Colonic mucosa (tissue), 4 donors: ENCODE measurements around the gene TRUB1. TPM values are rescaled to one million over a fixed set of nuclear protein-coding genes. Genes with fewer than 3 reads are reported as not detected.

ENCODE experiments used
- DNase-seq: peaks from one replicate; pipeline ENCODE4 v3.0.0-alpha.2; 2020
- H3K27ac ChIP-seq: fragments of 200-600 bp; one replicate; pipeline ENCODE4 v1.8.0; 2021
- H3K27me3 ChIP-seq: fragments of 200-600 bp; one replicate; pipeline ENCODE4 v1.8.0; 2021
- H3K36me3 ChIP-seq: fragments of 200-600 bp; one replicate; pipeline ENCODE4 v1.8.0; 2021
- H3K4me1 ChIP-seq: fragments of 200-600 bp; one replicate; pipeline ENCODE4 v1.8.0; 2021; ENCODE audit warnings: mild to moderate bottlenecking
- H3K4me3 ChIP-seq: fragments of 200-600 bp; one replicate; pipeline ENCODE4 v1.8.0; 2021
- H3K9ac ChIP-seq, 2 donors: one replicate each; pipeline ENCODE4 v1.7.0; 2013; ENCODE audit warnings: control low read depth in 2 of 2, low read depth in 2 of 2, low read length in 2 of 2
- H3K9me3 ChIP-seq: fragments of 200-600 bp; one replicate; pipeline ENCODE4 v1.8.0; 2021
- intact Hi-C: fragments of 100-400 bp; cut with DNase I; formaldehyde crosslinking; loops from one replicate; pipeline ENCODE4 v1.14.1; 2022
- total RNA-seq, 2 donors: library from RNA; stranded (reverse); fragmentation: NEBNext Ultra II Directional in 1 of 2; extraction: Animal tissue kit (Norgen Biotek cat#: 25700) in 1 of 2; gene quantifications; one replicate each; pipeline ENCODE4 v1.2.1, GENCODE V29; 2021
- TF ChIP-seq, protein P1 (sequence below): fragments of 200-600 bp; IDR thresholded peaks from one replicate; pipeline ENCODE4 v1.8.0; 2022; ENCODE audit warnings: antibody characterized with exemption, mild to moderate bottlenecking
- donor health status: healthy.
- donor health status: DM: no; HTN: no; CAD: no.
- donor health status: DM: no; HTN: no; CAD: no.

The TRUB1 gene
- total RNA-seq, 2 donors from 2014 or later, result 15.1 to 20.3 TPM

DNA sequence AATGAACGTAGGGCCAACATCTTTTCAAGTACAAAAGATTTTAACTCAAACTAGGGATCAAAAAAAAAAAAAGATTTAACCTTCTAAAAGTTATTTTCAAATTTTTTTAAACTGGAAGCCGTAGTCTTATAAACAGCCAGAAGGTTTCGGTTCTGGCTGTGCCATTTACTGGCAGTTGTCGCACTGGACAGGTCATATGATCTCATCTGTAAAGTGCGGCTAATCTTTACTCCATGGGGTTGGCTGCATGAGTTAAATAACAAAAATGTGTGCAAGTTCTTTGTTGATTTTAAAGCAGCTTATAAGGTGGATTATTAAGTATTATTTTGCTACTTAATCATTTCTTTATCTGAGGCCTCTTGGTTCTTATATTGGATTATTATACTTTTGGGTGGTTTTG, 36.6 kb downstream of the TRUB1 start:
- Histone ChIP-seq H3K27me3 (no peaks in the 10 kb centered on the region), H3K4me1 (no peaks in the 10 kb centered on the region), H3K9me3 (no peaks in the 10 kb centered on the region), H3K27ac (no peak overlapping the region), H3K36me3 (no peaks in the 10 kb centered on the region), H3K4me3 (no peak overlapping the region), H3K9ac (no peak overlapping the region)
- TF ChIP-seq, protein P1, sequence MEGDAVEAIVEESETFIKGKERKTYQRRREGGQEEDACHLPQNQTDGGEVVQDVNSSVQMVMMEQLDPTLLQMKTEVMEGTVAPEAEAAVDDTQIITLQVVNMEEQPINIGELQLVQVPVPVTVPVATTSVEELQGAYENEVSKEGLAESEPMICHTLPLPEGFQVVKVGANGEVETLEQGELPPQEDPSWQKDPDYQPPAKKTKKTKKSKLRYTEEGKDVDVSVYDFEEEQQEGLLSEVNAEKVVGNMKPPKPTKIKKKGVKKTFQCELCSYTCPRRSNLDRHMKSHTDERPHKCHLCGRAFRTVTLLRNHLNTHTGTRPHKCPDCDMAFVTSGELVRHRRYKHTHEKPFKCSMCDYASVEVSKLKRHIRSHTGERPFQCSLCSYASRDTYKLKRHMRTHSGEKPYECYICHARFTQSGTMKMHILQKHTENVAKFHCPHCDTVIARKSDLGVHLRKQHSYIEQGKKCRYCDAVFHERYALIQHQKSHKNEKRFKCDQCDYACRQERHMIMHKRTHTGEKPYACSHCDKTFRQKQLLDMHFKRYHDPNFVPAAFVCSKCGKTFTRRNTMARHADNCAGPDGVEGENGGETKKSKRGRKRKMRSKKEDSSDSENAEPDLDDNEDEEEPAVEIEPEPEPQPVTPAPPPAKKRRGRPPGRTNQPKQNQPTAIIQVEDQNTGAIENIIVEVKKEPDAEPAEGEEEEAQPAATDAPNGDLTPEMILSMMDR, result no peak
- intact Hi-C loops, result no loop called here
- DNase-seq, result no peak

DNA sequence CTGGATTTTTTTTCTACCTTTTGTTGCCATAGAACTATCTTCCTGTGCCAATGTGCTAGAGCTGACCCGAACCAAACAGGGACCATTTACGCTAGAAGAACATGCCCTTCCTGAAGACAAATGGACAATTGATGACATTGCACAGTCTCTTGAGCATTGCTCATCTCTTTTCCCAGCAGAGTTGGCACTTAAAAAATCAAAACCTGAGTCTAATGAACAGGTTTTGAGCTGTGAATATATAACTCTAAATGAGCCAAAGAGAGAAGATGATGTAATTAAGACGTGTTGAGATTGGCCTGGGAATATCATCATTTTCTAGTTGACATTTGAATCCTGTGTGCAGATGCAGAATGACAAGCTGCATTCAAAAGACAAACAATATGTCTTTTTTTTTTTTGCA, 37.1 kb downstream of the TRUB1 start:
- Histone ChIP-seq H3K9ac (no peak overlapping the region), H3K27me3 (no peaks in the 10 kb centered on the region), H3K4me3 (no peak overlapping the region), H3K9me3 (no peaks in the 10 kb centered on the region), H3K27ac (no peak overlapping the region), H3K36me3 (no peaks in the 10 kb centered on the region), H3K4me1 (no peaks in the 10 kb centered on the region)
- TF ChIP-seq, protein P1, result no peak
- DNase-seq, result no peak
- intact Hi-C loops, result no loop called here

DNA sequence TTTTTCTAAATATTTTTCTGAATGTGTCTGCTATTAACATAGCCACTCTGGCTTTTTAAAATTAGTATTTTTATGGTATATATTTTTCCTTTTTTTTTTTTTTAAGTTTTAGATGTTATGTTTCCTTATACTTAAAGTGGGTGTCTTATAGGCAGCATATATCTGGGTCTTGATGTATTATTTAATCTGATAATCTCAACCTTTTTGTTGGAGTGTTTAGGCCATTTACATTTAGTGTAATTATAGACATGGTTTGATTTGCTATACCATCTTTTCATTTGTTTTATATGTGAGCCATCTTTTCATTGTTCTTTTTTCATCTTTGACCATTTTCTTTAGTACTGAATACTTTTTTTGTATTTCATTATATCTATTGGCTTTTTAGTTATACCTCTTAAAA, 45.0 kb downstream of the TRUB1 start:
- Histone ChIP-seq H3K4me3 (no peak overlapping the region), H3K27me3 (no peaks in the 10 kb centered on the region), H3K27ac (no peak overlapping the region), H3K9ac (no peak overlapping the region), H3K9me3 (no peaks in the 10 kb centered on the region), H3K36me3 (no peaks in the 10 kb centered on the region), H3K4me1 (no peaks in the 10 kb centered on the region)
- intact Hi-C loops, result no loop called here
- TF ChIP-seq, protein P1, result no peak
- DNase-seq, result no peak

DNA sequence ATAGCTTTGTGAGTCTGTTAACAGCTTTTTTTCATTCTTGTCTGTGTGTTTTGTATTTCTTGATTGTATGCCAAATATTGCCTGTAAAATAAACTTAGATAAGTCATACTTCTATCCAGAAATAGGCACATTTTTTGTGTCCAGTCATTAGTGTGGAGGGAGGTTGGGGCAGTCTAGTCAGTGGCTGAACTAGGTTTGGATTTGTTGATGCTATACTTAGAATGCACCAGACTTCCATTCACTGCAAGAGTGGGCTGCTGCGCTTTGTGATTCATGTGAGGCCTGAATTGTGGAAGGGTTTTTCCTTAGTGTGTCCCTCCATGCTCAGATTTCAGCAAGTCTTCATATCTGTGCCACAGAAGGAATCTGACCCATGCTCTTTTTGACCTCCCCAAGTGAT, 50.0 kb downstream of the TRUB1 start:
- TF ChIP-seq, protein P1, result no peak
- Histone ChIP-seq H3K9ac (no peak overlapping the region), H3K27me3 (no peaks in the 10 kb centered on the region), H3K27ac (no peak overlapping the region), H3K4me3 (no peak overlapping the region), H3K36me3 (no peaks in the 10 kb centered on the region), H3K9me3 (no peaks in the 10 kb centered on the region), H3K4me1 (no peaks in the 10 kb centered on the region)
- intact Hi-C loops, result no loop called here
- DNase-seq, result no peak

DNA sequence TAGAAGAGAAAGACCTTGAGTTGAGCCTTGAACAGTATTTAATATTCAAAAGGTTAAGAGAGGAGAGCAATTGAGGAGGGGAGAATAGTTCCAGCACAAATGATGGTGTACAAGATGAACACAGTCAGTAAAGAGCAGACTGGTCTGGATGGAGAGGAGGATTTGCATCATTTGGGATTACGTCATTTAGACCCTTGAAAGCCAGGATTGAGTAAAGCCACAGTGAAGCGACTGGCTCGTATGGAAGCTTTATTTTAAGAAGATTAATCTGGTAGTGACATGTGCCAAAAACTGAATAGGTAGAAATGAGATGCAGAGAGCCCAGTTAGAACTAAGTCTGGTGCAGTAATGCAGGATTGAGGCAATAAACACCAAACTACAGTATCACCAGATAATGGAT, 52.6 kb downstream of the TRUB1 start:
- DNase-seq, result no peak
- H3K9me3 ChIP-seq, result no peaks in the 10 kb centered on the region
- no peak overlapping the region for H3K9ac ChIP-seq
- no peak overlapping the region for H3K27ac ChIP-seq
- TF ChIP-seq, protein P1, result no peak
- no peaks in the 10 kb centered on the region for H3K27me3 ChIP-seq
- H3K36me3 ChIP-seq, result no peaks in the 10 kb centered on the region
- H3K4me1 ChIP-seq, result no peaks in the 10 kb centered on the region
- H3K4me3 ChIP-seq, result no peak overlapping the region
- intact Hi-C loops, result no loop called here

DNA sequence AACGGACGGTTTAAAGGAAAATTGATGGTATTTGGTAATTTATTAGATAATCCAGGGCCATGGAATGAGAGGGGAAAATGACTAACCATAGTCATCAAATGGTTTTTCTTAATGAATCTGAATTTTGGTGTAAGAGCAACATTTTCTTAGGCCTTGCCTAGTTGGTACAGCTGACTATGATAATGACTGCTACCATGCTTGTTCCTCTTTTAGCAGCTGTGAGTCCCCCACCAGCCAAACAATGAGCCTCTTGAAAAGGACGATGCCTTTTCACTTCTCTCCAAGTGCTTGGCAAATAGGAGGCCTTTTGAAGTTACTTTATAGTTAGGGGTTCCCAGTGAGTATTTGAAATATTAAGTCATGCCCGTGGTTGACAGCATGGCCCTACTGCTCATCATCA, 53.0 kb downstream of the TRUB1 start:
- TF ChIP-seq, protein P1, result no peak
- intact Hi-C loops, result no loop called here

More for the DNA sequence above, 53.0 kb downstream of the TRUB1 start:
- Histone ChIP-seq H3K36me3 (no peaks in the 10 kb centered on the region), H3K9ac (no peak overlapping the region), H3K4me1 (no peaks in the 10 kb centered on the region), H3K4me3 (no peak overlapping the region), H3K9me3 (no peaks in the 10 kb centered on the region), H3K27ac (no peak overlapping the region), H3K27me3 (no peaks in the 10 kb centered on the region)
- DNase-seq, result no peak
